Inflammatory macrophage (primary cell): ENCODE measurements around the gene ATRNL1.
"Not testable (repeated sequence)": the region's sequence is repeated elsewhere in the genome, so short reads cannot be mapped to it uniquely, and the experiment has no call there.

Experiments used
- DNase-seq, 2 donors: peaks; one replicate each; pipeline ENCODE4 v3.0.0-alpha.2; 2020 to 2022

The ATRNL1 gene

DNA sequence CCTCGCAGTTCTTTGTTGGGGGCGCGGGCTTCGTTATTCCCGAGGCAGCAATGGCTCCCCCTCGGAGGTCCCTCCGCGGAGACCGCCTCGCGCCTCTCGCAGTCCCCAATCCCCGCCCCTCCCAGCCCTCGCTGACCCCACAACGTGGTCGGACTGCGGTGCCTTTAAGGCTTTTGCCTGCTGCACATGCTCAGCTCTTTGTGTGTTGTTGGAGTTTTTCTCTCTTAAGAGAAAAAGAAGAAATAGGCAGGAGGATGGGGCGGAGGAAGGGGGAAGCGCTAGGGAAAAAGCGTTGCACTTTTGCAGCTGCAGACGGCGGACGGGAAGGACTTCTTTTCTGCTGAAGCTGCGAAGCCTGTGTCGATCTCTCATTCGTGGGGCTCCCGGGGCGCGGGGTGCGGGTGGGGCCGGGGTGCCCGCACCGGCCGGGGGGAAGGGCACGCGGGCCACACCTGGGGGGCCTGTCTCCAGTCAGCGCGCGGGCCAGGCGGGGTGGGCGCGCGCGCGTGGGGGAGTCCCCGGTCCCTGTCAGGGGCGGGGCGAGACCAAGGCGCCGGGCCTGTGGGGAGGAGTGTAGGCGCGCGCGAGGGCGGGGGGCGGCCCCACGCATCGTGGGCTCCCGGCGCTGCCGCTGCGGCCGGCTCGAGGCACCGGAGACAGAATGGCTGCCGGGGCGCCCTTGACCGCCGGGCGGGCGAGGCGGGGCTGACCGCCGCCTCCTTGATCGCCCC is 445 bp upstream of the ATRNL1 start:
- DNase-seq, result peak in 1 of 2 donors; percentile 2

DNA sequence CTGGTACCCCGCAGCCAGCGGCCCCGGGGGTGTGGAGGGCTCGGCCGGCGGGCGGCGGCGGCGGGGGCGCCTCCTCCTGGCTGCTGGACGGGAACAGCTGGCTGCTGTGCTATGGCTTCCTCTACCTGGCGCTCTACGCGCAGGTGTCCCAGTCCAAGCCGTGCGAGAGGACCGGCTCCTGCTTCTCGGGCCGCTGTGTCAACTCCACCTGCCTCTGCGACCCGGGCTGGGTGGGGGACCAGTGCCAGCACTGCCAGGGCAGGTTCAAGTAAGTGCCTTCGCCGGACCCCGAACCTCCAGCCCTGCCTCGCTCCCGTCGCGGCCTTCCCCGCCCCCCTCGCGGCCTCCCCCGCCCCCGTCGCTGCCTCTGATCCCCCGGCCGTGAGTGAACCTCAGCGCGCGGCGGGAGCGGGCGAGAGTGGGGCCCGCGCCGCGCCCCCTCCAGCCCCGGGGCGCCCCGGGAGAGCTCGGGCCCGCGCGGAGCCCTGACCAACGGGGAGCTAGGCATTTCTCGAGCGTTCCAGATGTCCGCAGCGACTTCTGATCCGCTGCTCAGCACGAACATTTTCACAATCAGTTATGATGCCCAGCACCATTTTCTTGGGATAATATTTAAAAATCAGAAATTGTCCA is 727 bp downstream of the ATRNL1 start:
- no peak for DNase-seq

DNA sequence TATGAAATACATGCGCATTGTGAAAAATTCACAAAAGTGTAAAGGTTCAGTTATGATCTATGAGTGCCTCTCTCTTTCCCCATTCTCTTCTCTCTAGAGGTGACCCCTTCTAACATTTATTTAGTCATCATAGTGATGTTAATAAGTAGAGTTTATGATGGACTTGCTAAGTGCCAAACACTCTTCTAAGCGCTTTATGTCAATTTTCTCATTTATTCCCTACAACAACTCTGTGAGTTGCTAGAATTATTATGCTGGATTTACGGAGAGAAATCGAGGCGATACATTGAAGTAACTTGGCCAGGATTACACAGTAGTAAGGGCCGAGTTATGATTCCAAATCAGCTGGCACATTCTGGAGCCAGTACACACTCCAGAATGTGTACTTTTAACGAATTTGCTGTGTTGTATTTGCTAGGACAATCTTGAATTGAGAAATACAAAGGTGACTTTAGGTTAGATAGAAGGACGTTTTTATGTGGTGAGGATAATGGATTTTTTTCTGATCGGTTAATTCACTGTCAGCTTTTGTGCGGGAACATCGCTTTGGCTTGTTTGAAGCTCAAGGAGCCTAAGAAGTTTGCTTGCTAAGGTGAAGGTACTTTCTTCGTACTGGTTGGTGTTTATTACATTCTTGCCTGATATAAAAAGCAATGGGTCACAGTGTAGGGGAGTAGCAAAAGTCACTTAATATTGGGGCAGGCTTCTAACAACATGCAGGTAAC is 1.4 kb downstream of the ATRNL1 start:
- no peak for DNase-seq

DNA sequence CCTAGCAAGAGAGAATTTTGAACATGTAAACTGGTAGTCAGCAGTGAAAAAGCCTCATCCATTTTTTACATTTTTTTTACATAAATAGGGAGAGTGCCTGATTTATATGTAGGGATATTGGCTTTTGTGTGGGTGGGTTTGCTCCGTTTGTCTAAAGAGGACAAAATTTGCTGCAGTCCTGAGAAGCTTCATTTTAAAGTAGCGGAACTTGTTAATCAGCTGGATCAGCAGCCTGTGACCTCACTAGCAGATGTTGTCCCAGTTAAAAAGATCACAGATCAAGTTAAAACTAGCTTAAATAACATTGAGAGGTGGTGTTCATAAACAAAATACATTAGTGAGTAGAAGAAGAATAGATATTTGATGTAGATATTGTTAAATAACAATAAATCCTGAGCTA is 2.6 kb downstream of the ATRNL1 start:
- no peak for DNase-seq

DNA sequence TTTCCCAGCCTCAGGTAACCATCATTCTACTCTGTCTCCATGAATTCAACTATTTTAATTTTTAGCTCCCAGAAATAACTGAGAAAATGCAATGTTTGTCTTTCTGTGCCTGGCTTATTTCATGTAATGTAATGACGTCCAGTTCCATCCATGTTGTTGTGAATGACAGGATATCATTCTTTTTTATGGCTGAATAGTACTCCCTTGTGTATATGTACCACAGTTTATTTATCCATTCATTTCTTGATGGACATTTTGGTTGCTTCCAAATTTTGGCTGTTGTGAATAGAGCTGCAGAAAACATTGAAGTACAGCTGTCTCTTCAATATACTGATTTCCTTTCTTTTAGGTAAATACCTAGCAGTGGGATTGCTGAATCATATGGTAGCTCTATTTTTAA is 10.5 kb downstream of the ATRNL1 start:
- no peak for DNase-seq

DNA sequence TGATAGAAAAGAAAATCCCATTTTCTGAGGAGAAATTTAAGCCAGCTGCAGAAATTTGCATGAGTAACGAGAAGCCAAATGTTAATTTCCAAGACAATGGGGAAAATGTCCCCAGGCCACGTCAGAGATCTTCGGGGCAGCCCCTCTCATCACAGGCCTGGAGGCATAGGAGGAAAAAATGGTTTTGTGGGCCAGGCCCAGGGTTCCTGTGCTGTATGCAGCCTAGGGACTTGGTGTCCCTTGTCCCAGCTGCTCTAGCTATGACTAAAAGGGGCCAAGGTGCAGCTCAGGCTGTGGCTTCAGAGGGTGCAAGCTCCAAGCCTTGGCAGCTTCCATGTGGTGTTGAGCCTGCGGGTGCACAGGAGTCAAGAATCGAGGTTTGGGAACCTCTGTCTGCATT is 12.2 kb downstream of the ATRNL1 start:
- DNase-seq, result not testable (repeated sequence)

DNA sequence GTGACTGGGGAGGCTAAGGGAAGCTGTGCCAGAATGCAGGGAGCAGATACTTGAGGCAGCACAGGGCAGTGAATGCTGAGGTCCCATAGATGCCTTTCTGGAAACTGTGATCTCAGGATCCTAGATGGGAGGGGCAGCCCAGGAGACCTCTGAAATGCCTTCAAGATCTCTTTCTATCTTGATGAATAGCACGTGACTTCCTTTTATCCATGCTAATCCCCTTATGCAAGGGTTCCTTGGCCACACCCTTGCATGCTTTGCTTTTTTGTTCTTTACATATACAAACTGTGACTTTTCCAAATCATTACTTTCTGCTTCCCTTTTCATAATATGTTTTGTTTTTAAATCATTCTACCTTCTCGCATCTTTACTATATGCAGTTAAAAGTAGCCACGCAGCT is 14.7 kb downstream of the ATRNL1 start:
- DNase-seq, result no peak

DNA sequence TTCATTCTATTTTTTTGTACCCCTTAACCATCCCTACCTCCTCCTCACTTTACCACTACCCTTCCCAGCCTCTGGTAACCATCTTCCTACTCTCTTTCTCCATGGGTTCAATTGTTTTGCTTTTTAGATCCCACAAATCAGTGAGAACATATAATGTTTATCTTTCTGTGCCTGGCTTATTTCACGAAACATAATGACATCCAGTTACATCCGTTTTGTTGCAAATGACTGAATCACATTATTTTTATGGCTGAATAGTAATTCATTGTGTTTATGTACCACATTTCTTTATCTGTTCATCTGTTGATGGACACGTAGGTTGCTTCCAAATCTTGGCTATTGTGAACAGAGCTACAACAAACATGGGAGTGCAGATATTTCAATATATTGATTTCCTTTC is 24.1 kb downstream of the ATRNL1 start:
- no peak for DNase-seq

DNA sequence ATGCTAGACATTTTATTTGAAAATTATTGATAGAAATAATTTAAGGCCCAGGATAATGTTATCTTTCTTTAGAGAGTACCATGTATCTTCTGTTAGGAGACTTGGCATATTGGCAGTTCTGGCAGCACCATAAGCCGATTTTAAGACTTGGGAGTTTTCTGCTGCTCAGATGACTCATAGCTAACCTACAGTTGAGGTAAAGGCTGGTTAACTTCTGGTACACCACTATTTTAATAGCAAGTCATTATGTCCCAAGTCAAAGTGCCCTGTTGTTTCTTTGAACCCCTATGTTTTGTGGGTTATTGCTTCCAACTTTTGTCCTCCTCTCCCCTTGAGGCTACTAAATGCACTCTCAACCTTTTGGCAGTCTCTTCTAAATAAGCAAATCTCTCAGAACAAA is 25.2 kb downstream of the ATRNL1 start:
- no peak for DNase-seq

DNA sequence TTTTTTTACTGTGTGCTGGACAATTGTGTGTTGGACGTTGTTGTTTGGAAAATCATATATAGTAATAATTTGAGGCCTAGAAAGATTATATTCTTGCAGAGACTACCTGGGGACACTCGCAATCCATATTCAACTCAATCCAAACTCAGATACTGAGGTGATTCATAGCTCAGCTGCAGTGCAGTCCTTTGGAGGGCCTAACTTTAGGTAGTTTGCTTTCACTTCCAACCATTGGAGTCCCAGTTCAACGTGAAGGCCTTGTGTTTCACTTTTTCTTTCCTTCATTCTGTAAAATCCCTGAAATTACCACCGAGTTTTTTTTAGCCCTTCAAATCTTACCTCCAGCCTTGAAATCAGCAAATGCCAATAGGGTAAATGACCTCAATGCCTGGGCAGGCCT is 32.3 kb downstream of the ATRNL1 start:
- no peak for DNase-seq

DNA sequence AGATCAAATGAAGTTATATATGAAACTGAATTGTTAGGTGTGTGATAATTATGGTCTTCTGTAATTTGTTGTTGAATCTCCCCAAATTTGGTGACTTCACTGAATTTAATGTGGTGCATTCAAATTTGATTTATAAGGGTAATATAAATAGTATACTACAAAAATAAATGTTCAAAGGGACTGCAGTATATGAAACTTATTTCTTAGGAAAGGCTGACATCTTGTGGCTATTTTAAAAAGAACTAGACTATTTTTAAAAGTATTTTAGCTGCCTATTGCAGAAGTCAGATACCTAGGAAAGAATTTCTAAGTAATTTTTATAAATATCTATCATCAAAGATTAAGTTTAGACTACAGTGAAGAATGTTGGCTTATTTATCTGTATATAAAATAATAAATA is 36.6 kb downstream of the ATRNL1 start:
- DNase-seq, result peak; percentile 3 to 53

DNA sequence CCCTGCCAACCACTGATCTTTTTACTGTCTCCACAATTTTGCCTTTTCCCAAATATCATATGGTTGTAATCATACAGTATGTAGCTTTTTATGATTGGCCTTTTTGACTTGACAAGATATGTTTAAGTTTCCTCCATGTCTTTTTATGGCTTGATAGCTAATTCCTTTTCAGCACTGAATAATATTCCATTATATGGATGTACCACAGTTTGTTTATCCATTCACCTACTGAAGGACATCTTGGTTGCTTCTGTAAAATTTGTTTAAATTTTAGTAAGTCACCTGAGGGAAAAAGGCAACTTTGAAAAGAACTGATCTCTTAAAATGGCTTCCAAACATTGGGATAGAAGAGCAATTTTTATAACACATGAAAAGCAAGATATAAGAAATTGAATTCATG is 43.5 kb downstream of the ATRNL1 start:
- no peak for DNase-seq

DNA sequence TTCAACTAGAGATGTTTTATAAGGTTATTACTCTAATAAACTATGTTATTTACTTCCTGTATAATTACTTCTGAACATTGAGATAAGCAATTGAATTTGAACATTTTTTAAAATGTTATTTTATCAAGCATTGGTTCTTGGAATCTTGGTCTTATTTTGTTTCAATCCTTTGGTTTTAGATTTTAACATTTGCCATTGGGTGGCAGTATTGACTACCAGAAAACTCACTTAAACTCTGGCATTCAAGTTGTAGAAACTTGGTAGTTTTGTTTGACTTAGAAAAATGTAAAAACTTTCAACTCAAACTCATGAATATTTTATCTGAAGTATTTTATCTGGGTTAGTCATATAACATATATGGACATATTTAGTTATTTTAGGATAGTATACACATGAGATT is 48.1 kb downstream of the ATRNL1 start:
- DNase-seq, result peak; percentile 10 to 18

DNA sequence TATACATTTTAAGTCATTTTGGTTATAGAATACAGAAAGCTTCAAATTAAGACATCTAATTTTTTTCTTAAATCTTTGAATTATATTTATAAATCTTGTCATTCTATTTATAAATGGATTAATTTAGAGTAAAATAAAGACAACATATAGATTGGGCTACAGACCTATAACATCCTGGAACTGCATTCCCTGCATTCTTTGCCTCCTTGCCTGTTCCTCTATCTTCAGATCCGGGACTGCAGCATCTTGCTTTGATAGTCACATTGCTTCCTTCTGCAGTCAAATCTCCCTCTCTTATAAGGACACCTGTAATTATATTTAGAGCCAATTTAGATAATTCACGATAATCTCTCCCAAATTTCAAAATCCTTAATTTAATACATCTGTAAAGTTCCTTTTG is 64.2 kb downstream of the ATRNL1 start:
- no peak for DNase-seq

DNA sequence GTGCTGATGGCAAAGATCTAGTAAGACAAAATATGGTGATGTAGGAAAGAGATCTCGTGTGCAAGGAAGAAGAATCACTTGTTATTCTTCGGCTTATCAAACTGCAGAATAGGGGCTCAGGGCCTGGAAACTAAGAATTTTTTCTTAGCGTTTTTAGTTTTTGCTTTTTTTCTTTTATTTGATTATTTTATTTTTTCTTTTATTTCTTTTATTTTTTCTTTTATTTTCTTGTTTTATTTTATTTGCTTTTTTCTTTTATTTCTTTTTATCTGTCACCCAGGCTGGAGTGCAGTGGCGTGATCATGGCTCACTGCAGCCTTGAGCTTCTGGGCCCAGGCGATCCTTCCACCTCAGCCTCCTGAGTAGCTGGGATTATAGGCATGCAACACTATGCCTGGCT is 70.0 kb downstream of the ATRNL1 start:
- no peak for DNase-seq

DNA sequence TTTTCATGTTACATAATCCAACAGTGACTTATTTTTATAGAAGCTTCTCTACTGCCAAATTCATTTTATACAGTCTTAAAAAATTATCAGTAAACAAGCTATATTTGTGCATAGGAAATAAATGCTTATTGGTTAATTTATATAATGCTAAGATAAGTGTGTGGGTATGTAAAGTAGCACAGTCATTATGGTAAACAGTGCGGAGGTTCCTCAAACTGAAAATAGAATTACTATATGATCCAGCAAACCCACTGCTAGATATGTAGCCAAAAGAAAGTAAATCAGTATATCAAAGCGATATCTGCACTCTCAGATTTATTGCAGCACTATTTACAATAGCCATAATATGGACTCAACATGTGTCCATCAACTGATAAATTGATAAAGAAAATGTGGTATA is 71.1 kb downstream of the ATRNL1 start:
- DNase-seq, result peak in 1 of 2 donors; percentile 10

DNA sequence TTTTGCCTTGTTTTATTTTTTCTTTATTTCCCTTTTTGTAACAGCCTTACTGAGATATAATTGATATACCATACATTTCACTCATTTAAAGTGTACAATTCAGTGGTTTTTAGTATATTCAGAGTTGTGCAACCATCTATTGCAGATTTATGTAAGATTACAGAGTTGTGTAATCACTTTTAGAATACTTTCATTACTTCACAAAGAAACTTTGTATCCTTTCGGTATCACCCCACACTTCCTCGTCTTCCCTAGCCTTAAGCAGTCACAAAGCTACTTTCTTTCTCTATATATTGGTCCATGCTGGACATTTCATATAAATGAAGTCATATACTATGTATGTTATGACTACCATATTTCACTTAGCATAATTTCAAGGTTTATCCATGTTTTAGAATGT is 74.6 kb downstream of the ATRNL1 start:
- DNase-seq, result peak; percentile 37 to 86

DNA sequence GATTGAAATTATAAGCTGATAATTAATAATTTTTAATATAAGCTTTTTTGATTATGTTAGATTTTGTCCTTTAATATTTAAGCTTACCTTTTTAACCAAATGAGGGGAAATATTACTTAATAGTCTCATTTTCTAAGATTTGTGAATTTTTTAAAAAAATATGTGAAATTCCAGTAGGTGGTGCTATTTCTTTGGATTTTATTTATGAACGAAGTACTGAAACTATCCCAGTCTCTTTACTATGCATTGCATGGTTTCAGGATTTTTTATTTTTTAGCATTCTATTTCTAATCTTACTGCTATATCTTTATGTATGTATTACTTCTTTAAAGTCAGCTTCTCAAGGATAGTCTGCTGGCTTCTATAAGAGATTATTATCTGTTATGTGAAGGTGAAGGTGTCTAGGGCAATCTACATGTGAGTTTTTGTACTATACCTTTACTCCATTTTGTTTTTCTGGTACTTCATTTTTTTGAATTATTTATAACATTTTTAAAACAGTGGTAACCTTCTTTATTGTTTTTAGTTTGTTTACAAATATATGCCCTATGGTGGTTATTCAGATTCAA is 78.3 kb downstream of the ATRNL1 start:
- DNase-seq, result peak in 1 of 2 donors; percentile 65

DNA sequence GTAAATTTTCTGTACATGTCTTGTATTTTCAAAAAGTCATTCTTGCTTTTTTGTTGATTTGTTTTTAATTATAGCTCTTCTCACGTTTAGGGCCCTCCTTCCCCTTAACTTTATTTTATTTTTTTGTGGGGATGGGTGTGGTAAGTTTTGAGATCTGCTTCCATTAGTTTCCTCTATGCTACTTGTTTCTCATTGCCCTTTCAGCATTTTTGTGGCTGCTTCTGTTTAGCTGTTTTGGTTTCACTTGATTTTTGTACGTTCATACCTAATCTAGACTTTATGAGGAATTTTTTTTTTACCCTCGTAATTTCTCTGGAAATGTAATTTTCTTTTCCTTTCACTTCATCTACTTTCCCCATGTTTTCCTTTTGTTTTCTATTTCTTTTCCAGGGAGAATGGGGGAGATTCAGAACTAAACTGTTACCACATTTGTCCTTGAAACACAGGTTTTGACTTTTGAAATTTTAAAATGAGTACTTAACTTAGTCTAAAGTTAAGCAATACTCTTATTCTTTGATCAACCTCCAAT is 80.8 kb downstream of the ATRNL1 start:
- DNase-seq, result no peak

DNA sequence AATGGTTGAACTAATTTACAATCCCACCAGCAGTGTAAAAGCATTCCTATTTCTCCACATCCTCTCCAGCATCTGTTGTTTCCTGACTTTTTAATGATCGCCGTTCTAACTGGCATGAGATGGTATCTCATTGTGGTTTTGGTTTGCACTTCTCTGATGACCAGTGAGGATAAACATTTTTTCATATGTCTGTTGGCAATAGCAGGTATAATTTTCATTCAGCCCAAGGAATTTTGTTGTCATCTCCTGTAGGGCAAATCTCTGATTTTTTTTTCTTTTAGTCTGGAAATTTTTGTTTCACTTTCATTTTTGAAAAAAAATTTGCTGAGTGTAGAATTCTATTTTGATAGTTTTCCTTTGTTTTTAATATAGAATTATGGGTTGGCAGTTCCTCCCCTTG is 114.1 kb downstream of the ATRNL1 start:
- not testable (repeated sequence) for DNase-seq

DNA sequence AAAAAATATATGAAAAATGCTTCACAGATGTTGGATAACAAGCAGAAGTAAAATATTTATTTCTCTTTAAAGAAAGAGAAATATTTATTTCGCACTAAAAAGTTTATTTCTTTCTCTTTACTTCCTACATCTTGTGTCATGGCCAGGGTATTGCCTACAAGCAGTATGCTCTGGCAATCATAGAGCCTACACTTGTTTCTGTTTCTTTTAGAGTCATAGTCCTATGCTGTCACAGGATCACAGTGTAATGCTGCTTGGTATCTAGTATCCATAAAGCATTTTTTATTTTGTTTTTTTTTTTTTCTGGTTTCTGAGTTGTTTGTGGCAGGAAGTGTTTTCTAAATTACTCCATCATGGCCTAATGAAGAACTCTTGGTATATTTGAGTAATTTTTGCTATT is 116.0 kb downstream of the ATRNL1 start:
- no peak for DNase-seq

DNA sequence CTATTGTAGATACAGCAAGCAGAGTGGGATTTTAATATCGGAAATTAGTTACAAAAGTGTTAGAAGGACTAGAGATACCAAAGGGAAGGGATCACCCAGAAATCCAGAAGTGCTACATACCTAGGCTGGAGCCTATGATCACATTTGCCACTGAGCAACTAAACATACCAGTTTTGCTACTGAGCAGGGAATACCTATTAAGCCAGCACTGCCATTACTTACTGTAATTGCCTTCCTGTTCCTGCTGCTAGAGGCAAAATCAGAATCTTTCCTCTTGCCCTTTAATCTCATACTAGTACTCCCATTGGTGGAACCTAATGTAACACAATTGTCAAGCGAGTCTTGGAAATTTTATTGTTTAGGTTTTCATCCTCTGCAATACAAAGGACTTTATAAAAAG is 121.7 kb downstream of the ATRNL1 start:
- no peak for DNase-seq

DNA sequence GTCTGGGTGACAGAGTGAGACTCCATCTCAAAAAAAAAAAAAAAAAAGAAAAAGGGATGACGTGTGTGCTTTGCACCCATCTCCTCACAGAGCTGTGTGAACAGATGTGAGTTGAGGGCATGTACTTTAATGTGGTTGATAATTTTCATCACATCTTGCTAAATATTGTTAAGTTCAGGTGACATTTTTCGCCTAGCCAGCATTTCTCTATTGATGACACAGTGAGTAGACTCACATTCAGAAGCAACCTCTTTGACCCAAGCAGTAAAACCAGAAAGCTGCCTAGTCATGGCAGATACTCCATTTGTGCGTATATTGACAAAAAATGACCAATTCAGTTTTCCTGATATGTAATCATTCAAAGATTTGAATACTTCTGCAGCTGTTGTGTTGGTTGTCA is 126.0 kb downstream of the ATRNL1 start:
- DNase-seq, result no peak
